Hippocampal formation (tissue), 2 donors: Measurements from ENCODE around the gene TBC1D5.

Experiments used
- DNase-seq, 2 donors: peaks; one replicate each; lab custom pipeline; 2025; lab: John Stamatoyannopoulos, UW

TBC1D5 gene

DNA sequence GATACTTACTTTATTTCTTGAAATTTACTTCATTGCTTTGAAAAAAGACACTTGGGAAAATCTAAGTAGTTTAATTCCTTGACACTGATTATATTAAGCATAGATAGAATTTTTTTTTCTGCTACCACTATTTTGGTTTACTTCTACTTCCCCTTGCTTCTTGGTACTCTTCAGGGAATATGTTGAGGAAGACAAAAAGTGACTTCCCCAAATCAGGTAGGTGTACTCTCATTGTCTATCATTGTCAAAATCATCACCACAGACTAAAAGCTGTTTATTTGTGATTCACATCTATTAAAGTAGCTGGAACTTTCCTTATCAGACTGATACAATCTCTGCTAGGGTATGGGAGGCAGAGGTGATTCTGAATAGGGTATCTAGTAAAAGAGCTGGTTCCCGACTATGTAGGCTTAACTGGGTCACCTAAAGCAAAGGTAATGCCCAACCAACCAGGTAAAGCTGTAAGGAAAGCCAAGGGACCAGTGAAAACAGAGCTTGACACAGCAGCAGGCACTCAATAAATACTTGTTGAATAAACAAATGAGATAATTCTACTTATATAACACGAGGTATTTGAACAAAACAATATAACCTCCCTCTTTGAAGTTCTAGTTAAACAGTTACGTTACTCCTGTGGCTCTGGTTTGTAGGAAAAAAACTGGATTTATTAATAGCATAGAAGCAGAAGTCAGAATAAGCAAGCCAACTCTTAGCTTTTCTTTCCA is 510.7 kb downstream of the TBC1D5 start:
- no peak for DNase-seq

GRCh38 chr3:17227472-17227871 is 515.0 kb downstream of the TBC1D5 start:
- DNase-seq = no peak

DNA sequence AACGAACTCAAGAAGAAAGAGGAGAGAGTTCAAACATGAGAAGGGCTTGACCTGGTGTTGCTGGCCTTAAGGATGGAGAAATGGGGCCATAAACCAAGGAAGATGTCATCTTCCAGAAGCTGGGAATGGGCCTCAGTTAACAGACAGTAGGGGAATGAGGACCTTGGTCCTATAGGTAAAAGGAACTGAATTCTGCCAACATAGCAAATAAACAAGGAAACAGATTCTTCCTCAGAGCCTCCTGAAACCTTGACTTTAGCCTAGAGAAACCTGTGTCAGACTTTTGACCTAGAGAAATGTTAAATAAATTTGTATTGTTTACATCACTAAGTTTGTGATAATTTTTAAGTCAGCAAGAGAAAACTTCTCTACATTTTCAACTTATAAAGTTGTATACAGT is 520.9 kb downstream of the TBC1D5 start:
- no peak for DNase-seq

DNA sequence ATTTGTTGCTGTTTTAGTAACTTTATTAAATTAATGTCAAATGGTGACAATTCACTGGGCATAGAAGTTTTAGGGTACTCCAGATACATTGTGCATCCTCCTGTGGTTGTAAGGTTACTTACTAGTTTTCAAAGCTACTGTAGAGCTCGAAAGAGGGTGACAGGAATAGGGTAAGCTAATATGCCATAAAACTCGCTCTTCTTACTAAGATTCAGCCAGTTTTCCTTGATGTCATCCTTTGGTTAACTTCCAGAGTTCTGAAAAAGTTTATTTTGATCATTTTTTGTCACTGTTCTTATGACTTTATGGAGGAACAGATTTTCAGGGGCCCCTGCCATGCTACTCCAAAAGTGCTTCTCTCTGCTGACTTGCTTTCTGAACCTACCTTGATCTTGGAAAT is 522.8 kb downstream of the TBC1D5 start:
- no peak for DNase-seq

GRCh38 chr3:17218587-17218986 is 523.8 kb downstream of the TBC1D5 start:
- DNase-seq = no peak

DNA sequence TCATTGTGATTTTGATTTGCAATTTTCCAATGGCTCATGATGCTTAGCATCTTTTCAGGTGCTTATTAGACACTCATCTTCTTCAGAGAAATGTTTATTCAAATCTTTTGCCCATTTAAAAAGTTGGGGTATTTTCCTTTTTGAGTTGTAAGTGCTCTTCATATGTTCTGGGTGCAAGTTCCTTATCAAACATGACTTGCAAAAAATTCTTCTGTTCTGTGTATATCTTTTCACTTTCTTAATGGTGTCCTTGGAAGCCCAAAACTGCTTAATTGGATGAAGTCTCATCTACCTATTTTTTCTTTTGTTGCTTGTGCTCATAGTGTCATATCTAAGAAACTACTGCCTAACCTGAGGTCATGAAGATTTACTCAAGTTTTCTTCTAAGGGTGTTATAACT is 524.8 kb downstream of the TBC1D5 start:
- DNase-seq = no peak

GRCh38 chr3:17213102-17213501 is 529.3 kb downstream of the TBC1D5 start:
- DNase-seq = no peak

GRCh38 chr3:17207979-17208378 is 534.5 kb downstream of the TBC1D5 start:
- no peak for DNase-seq

GRCh38 chr3:17207019-17207418 is 535.4 kb downstream of the TBC1D5 start:
- no peak for DNase-seq

GRCh38 chr3:17204049-17204650 is 538.3 kb downstream of the TBC1D5 start:
- DNase-seq = no peak

GRCh38 chr3:17201538-17201937 is 540.9 kb downstream of the TBC1D5 start:
- DNase-seq = no peak

GRCh38 chr3:17195856-17196604 is 546.4 kb downstream of the TBC1D5 start:
- DNase-seq = peak; percentile 44 to 66

GRCh38 chr3:17195192-17195611 is 547.2 kb downstream of the TBC1D5 start:
- peak; percentile 75 to 77 for DNase-seq

DNA sequence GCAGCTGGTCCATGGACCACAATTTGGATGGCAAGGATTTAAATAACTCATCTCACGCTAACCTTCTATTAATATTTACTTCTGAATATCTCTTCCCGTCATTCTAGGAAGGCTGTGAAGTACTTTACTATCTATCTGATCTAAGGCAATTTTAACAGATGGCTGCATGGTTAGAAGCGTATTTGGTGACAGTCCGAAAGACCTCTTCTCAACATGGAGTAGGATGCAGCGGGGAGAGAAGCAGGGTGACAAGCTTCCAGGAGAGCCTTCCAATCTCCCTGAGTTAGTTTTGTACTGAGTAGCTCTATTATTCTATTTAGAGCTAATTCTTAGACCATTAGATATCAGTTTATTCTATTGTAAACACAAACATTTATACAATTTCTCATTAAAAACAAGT is 548.3 kb downstream of the TBC1D5 start:
- no peak for DNase-seq

DNA sequence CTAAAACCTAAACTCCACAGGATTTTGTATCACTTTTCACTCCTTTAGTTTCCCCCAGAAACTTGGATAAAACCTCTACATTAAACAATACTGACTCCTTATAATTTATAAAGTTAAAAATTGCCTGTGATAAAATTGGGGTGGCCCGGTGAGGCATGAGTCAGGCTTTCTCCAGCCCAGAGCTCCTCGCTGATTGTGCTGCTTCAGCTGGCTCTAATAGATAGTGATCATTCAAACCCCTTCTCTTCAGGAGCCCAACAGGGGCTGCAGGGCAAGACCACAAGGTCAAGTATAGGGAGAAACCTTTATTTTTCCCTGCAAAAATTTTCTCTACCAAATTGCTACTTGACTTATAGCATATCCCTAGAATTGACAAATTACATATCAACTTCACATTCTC is 549.4 kb downstream of the TBC1D5 start:
- DNase-seq = no peak

- peak; percentile 24 to 32 for DNase-seq
Measured at GRCh38 chr3:17190353-17191078, 551.9 kb downstream of the TBC1D5 start.

DNA sequence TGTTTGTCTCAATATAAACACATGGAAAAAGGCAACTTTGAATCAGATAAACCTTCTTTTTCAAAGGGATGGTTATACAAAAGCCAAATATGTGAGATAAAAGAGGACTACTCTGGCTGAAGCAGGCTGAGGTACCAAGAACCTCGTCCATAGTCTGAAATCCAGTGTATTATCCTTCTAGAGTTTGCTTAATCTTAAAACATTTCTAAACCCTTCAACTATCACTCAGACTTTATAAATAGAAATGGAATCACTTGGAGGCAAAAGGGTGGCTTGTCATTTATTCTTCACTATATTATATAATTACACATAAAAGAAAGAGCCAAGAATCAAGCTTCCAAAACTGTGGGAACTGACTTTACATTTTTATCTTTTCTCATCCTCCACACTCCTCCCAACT is 554.1 kb downstream of the TBC1D5 start:
- no peak for DNase-seq

- peak in 1 of 2 donors; percentile 27 for DNase-seq
Measured at GRCh38 chr3:17187589-17188184, 554.7 kb downstream of the TBC1D5 start.

GRCh38 chr3:17183951-17184550 is 558.4 kb downstream of the TBC1D5 start:
- DNase-seq = no peak

GRCh38 chr3:17182166-17182565 is 560.3 kb downstream of the TBC1D5 start:
- DNase-seq = no peak

DNA sequence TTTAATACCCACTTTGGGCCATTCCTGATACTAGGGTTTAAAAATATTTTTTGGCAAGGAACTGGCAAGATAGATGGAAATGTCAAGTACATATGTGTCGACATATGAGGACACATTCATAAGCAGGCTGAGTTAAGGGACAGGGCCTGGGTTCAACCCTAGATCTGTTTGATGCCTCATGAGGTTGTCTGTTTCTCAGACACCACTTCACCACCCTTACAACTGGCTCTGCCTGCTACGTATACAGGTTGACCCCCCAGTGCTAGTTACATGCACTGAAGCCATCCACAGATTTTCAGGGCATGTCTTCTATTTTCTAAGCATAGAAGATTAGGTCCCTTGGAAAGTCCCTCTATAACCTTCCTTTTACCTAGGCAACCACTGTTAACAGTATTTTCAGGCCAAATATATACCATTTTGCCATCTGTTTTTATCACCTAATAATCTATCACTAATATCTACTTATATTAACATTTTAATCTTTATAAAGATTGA is 561.0 kb downstream of the TBC1D5 start:
- no peak for DNase-seq
